BLaER1 (cell line): ENCODE measurements around the gene LRRFIP1.

Experiments
- H3K27ac ChIP-seq: shearing (Covaris generic); formaldehyde crosslinking; 2 replicates; pipeline ENCODE4 v1.8.1; 2022
- H3K27me3 ChIP-seq: shearing (Covaris generic); formaldehyde crosslinking; 2 replicates; pipeline ENCODE4 v1.8.1; 2022
- H3K36me3 ChIP-seq: shearing (Covaris generic); formaldehyde crosslinking; 2 replicates; pipeline ENCODE4 v1.8.1; 2022
- H3K4me1 ChIP-seq: shearing (Covaris generic); formaldehyde crosslinking; 2 replicates; pipeline ENCODE4 v1.8.1; 2022
- H3K4me2 ChIP-seq: shearing (Covaris generic); formaldehyde crosslinking; 2 replicates; pipeline ENCODE4 v1.8.1; 2022
- H3K4me3 ChIP-seq: shearing (Covaris generic); formaldehyde crosslinking; 2 replicates; pipeline ENCODE4 v1.8.1; 2022
- H3K9ac ChIP-seq: shearing (Covaris generic); formaldehyde crosslinking; 2 replicates; pipeline ENCODE4 v1.8.1; 2022
- H3K9me3 ChIP-seq: shearing (Covaris generic); formaldehyde crosslinking; 2 replicates; pipeline ENCODE4 v1.8.1; 2022
- H4K20me1 ChIP-seq: shearing (Covaris generic); formaldehyde crosslinking; 2 replicates; pipeline ENCODE4 v1.8.1; 2022
- Cebpa-rat ChIP-seq: shearing (Covaris generic); IDR thresholded peaks from 2 replicates; pipeline ENCODE4 v1.8.1; 2022

The LRRFIP1 gene

GRCh38 chr2:237627441-237628246, at the start of gene LRRFIP1:
Gene LRRFIP1 (plus strand): TSS chr2:237627587. CDS start chr2:237627645, 58 bp downstream.
- Histone ChIP-seq H3K9me3 (no peaks in the 10 kb centered on the region), H3K4me1 (peaks cover 89% of the 10 kb centered on the region), H3K4me2 (peak within 1 kb of the TSS; percentile 98), H3K27me3 (peaks cover 45% of the 10 kb centered on the region), H3K36me3 (peaks cover 28% of the 10 kb centered on the region), H3K4me3 (peak within 1 kb of the TSS; percentile 88), H4K20me1 (peaks cover 47% of the 10 kb centered on the region), H3K9ac (peak within 1 kb of the TSS; percentile 86), H3K27ac (peak within 1 kb of the TSS; percentile 84)
- no peak for TF ChIP-seq Cebpa-rat

- peaks cover 90% of the 10 kb centered on the region for H3K36me3 ChIP-seq
- H3K4me2 ChIP-seq: no peak overlapping the region
- no peak overlapping the region for H3K9ac ChIP-seq
- peaks cover 62% of the 10 kb centered on the region for H3K4me1 ChIP-seq
- no peaks in the 10 kb centered on the region for H3K27me3 ChIP-seq
- H3K9me3 ChIP-seq: no peaks in the 10 kb centered on the region
- H3K27ac ChIP-seq: no peak overlapping the region
- TF ChIP-seq Cebpa-rat: no peak
- H3K4me3 ChIP-seq: no peak overlapping the region
- peaks cover 81% of the 10 kb centered on the region for H4K20me1 ChIP-seq
Measured at GRCh38 chr2:237577956-237578870, 49.2 kb upstream of the LRRFIP1 start.

- H3K9me3 ChIP-seq: no peaks in the 10 kb centered on the region
- peak overlapping the region; percentile 26 for H3K4me2 ChIP-seq
- H3K27ac ChIP-seq: no peak overlapping the region
- peaks cover 64% of the 10 kb centered on the region for H3K4me1 ChIP-seq
- H3K36me3 ChIP-seq: peaks cover 97% of the 10 kb centered on the region
- H3K27me3 ChIP-seq: no peaks in the 10 kb centered on the region
- no peak overlapping the region for H3K9ac ChIP-seq
- no peak for TF ChIP-seq Cebpa-rat
- H3K4me3 ChIP-seq: no peak overlapping the region
- peaks cover 78% of the 10 kb centered on the region for H4K20me1 ChIP-seq
Measured at GRCh38 chr2:237581326-237581725, 46.1 kb upstream of the LRRFIP1 start.

- H3K4me1 ChIP-seq: peaks cover 70% of the 10 kb centered on the region
- H3K9ac ChIP-seq: no peak overlapping the region; the same call in 1 of the 2 replicates
- H3K4me2 ChIP-seq: peak overlapping the region; percentile 26
- peaks cover 83% of the 10 kb centered on the region for H4K20me1 ChIP-seq
- no peak for TF ChIP-seq Cebpa-rat
- peak overlapping the region; percentile 19 for H3K27ac ChIP-seq
- no peaks in the 10 kb centered on the region for H3K27me3 ChIP-seq
- H3K36me3 ChIP-seq: peaks cover 91% of the 10 kb centered on the region
- no peaks in the 10 kb centered on the region for H3K9me3 ChIP-seq
- H3K4me3 ChIP-seq: no peak overlapping the region
Measured at GRCh38 chr2:237581751-237582746, 45.3 kb upstream of the LRRFIP1 start.

- peaks cover 86% of the 10 kb centered on the region for H4K20me1 ChIP-seq
- H3K4me2 ChIP-seq: peak overlapping the region; percentile 82
- H3K27me3 ChIP-seq: no peaks in the 10 kb centered on the region
- no peak overlapping the region for H3K4me3 ChIP-seq
- TF ChIP-seq Cebpa-rat: no peak
- H3K4me1 ChIP-seq: peaks cover 86% of the 10 kb centered on the region
- H3K36me3 ChIP-seq: peaks cover 90% of the 10 kb centered on the region
- no peak overlapping the region for H3K9ac ChIP-seq
- no peaks in the 10 kb centered on the region for H3K9me3 ChIP-seq
- H3K27ac ChIP-seq: peak overlapping the region; percentile 18; the same call in 1 of the 2 replicates
Measured at GRCh38 chr2:237583385-237584295, 43.7 kb upstream of the LRRFIP1 start.

GRCh38 chr2:237585590-237586221, 41.7 kb upstream of the LRRFIP1 start:
- H3K27ac ChIP-seq: peak overlapping the region; percentile 53; the same call in 1 of the 2 replicates
- H3K9me3 ChIP-seq: no peaks in the 10 kb centered on the region
- H3K9ac ChIP-seq: no peak overlapping the region
- H3K27me3 ChIP-seq: no peaks in the 10 kb centered on the region
- peak overlapping the region; percentile 1; the same call in 1 of the 2 replicates for H3K4me3 ChIP-seq
- H3K4me2 ChIP-seq: peak overlapping the region; percentile 97
- peaks cover 88% of the 10 kb centered on the region for H3K36me3 ChIP-seq
- TF ChIP-seq Cebpa-rat: no peak
- H3K4me1 ChIP-seq: peaks cover 95% of the 10 kb centered on the region
- H4K20me1 ChIP-seq: peaks cover 91% of the 10 kb centered on the region

- Histone ChIP-seq H4K20me1 (peaks cover 74% of the 10 kb centered on the region), H3K27me3 (no peaks in the 10 kb centered on the region), H3K4me3 (no peak overlapping the region), H3K9ac (no peak overlapping the region), H3K36me3 (peaks cover 75% of the 10 kb centered on the region), H3K4me2 (peak overlapping the region; percentile 97), H3K4me1 (peaks cover 100% of the 10 kb centered on the region), H3K27ac (no peak overlapping the region), H3K9me3 (no peaks in the 10 kb centered on the region)
- TF ChIP-seq Cebpa-rat: no peak
Measured at GRCh38 chr2:237588044-237588696, 39.2 kb upstream of the LRRFIP1 start.
